ENCODE measurements around the gene FRMD4A. TPM values are rescaled to one million over a fixed set of nuclear protein-coding genes. Genes with fewer than 3 reads are reported as not detected.

The FRMD4A gene
- polyA plus RNA-seq, 1 of the 3 experiments (the other 2 are of a cell fraction): 37.7 TPM

DNA sequence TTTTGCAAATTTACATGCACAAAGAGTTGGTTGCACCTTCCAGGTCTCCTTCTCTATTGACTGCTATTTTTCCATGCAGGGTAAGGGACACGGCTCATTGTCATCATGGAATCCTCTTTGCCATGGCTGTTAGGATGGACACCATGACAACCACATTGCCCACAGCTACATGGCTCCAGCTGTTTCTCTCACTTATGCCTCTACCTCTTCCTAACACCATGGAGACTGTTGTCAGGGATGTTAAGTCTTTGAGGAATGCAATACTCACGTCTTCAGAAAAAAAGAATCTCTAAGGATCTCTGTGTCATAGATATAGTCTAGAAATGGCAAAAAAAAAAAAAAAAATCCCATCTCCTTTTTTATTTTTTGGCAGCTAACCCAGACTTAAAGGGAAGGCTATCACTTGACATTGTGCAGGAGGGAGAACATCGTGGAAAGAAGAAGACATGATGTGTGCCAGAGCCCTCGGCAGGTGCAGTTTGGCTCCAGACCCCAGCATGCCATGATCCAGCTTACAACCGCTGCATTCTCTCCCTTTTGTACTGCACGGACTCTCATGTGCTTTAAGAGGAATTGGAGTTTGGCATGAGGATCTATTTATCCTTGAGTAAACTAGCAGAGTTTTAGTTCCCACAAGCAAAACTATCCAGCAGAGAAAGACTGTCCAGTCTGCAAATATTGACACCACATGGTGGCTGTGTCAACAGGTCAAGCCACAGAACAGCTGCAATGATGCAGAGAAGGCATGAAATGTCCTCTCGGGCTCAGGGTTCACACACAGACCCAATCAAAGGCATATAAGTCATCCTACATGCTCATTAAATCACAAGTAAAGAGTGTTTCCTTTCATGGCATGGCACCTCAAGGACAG lies 70.8 kb downstream of the FRMD4A start (continued):
- TF ChIP-seq TEAD4 (IDR thresholded peaks at IDR 0.05; ENCODE audit: borderline replicate concordance, insufficient read depth): no peak
- no peak for TF ChIP-seq FOXJ3 (CRISPR knock-in tag; IDR thresholded peaks at IDR 0.05)

GRCh38 chr10:14254368-14254767 lies 76.4 kb downstream of the FRMD4A start:
- no peaks in the 10 kb centered on the region for H3K9me3 ChIP-seq
- TF ChIP-seq TAF1 (IDR thresholded peaks at IDR 0.05; ENCODE audit: borderline replicate concordance, low read depth, low read length) (no peak), SIN3A (IDR thresholded peaks at IDR 0.05; ENCODE audit: borderline replicate concordance, low read depth, low read length) (no peak), YY1 (IDR thresholded peaks at IDR 0.05; ENCODE audit: low read depth) (no peak)
- H3K4me1 ChIP-seq (ENCODE audit: control insufficient read depth in 1 of 2, insufficient read depth in 2 of 2, low read depth in 1 of 2, low read length in 1 of 2): no peaks in the 10 kb centered on the region
- H3K4me2 ChIP-seq: no peak overlapping the region
- no peak overlapping the region for H3K27ac ChIP-seq (ENCODE audit: low read depth in 2 of 2, low read length in 1 of 2)
- H3F3A ChIP-seq (replicated peaks; ENCODE audit: insufficient read depth): no peaks in the 10 kb centered on the region
- ChIA-PET CTCF (no interaction called here), POLR2A (no interaction called here)
- no peaks in the 10 kb centered on the region for H3K79me2 ChIP-seq (ENCODE audit: insufficient read depth)
- H3K9me2 ChIP-seq: no peaks in the 10 kb centered on the region
- WGBS (ENCODE audit: low lambda C conversion rate): 33% methylated on average over 2 of the region's 2 CpGs
- no peaks in the 10 kb centered on the region for H4K20me1 ChIP-seq (ENCODE audit: insufficient read depth)
- no peak for DNase-seq
- no peaks in the 10 kb centered on the region for H3K36me3 ChIP-seq (replicated peaks in 1 of 2; ENCODE audit: control insufficient read depth in 1 of 2, insufficient read depth in 2 of 2, low read length in 1 of 2)
- no peak overlapping the region for H2AFZ ChIP-seq (ENCODE audit: low read depth)
- H3K27me3 ChIP-seq (ENCODE audit: insufficient read depth): no peaks in the 10 kb centered on the region
- no peak overlapping the region for H3K4me3 ChIP-seq (ENCODE audit: low read depth in 2 of 2, low read length in 1 of 2)
- H3K9ac ChIP-seq: no peak overlapping the region

DNA sequence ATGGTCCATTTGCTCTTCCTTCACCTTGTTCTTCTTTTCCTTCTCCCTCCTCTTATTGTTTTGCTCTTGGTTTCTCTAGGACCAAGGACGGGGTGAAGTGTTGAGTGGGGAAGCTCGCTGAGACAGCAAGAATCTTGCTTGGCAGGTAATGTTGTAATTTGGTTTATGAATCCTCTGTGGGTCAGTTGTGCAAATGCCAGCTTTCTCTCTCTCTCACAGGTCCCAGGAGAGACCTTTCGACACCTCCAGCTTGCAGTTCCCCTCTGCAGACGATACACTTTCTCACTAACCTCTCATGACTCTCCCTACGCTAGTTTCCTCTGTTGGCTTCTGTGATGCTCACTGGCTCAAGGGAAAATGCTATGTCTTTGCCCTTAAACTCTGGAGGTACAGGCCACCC lies 77.0 kb downstream of the FRMD4A start:
- Histone ChIP-seq H3K9me2 (no peaks in the 10 kb centered on the region), H3K4me1 (ENCODE audit: control insufficient read depth in 1 of 2, insufficient read depth in 2 of 2, low read depth in 1 of 2, low read length in 1 of 2) (no peaks in the 10 kb centered on the region), H3K4me2 (no peak overlapping the region), H3K27me3 (ENCODE audit: insufficient read depth) (no peaks in the 10 kb centered on the region), H3K9me3 (no peaks in the 10 kb centered on the region), H4K20me1 (ENCODE audit: insufficient read depth) (no peaks in the 10 kb centered on the region), H3K4me3 (ENCODE audit: low read depth in 2 of 2, low read length in 1 of 2) (no peak overlapping the region), H3K27ac (ENCODE audit: low read depth in 2 of 2, low read length in 1 of 2) (no peak overlapping the region), H3F3A (replicated peaks; ENCODE audit: insufficient read depth) (no peaks in the 10 kb centered on the region), H3K79me2 (ENCODE audit: insufficient read depth) (no peaks in the 10 kb centered on the region), H3K36me3 (replicated peaks in 1 of 2; ENCODE audit: control insufficient read depth in 1 of 2, insufficient read depth in 2 of 2, low read length in 1 of 2) (no peaks in the 10 kb centered on the region), H2AFZ (ENCODE audit: low read depth) (no peak overlapping the region), H3K9ac (no peak overlapping the region)
- ChIA-PET POLR2A (no interaction called here), CTCF (no interaction called here)
- WGBS (ENCODE audit: low lambda C conversion rate): 30% methylated on average over 5 of the region's 5 CpGs
- DNase-seq: no peak
- no peak for TF ChIP-seq FOXM1 (IDR thresholded peaks at IDR 0.05; ENCODE audit: low read depth)
- TF ChIP-seq, protein P1, sequence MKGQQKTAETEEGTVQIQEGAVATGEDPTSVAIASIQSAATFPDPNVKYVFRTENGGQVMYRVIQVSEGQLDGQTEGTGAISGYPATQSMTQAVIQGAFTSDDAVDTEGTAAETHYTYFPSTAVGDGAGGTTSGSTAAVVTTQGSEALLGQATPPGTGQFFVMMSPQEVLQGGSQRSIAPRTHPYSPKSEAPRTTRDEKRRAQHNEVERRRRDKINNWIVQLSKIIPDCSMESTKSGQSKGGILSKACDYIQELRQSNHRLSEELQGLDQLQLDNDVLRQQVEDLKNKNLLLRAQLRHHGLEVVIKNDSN (IDR thresholded peaks at IDR 0.05; ENCODE audit: borderline replicate concordance, low read depth): no peak
- TF ChIP-seq RCOR1 (IDR thresholded peaks at IDR 0.05; ENCODE audit: low read length): no peak
- no peak for TF ChIP-seq TAF1 (IDR thresholded peaks at IDR 0.05; ENCODE audit: borderline replicate concordance, low read depth, low read length)
- TF ChIP-seq RAD21 (IDR thresholded peaks at IDR 0.05; ENCODE audit: low read length): no peak
- no peak for TF ChIP-seq TEAD4 (IDR thresholded peaks at IDR 0.05; ENCODE audit: borderline replicate concordance, insufficient read depth)
- no peak for TF ChIP-seq CHD2 (IDR thresholded peaks at IDR 0.05; ENCODE audit: low read length, partially characterized antibody)
- TF ChIP-seq FOSL2 (IDR thresholded peaks at IDR 0.05; ENCODE audit: borderline replicate concordance, low read depth): no peak
- TF ChIP-seq ELF1 (IDR thresholded peaks at IDR 0.05): no peak
- TF ChIP-seq TCF12 (IDR thresholded peaks at IDR 0.05): no peak
- TF ChIP-seq RXRA (IDR thresholded peaks at IDR 0.05; ENCODE audit: borderline replicate concordance, low read depth): no peak
- no peak for TF ChIP-seq JUND (IDR thresholded peaks at IDR 0.05)
- TF ChIP-seq EZH2phosphoT487 (IDR thresholded peaks at IDR 0.05; ENCODE audit: borderline replicate concordance, low read depth): no peak
- TF ChIP-seq USF2 (IDR thresholded peaks at IDR 0.05; ENCODE audit: borderline replicate concordance, low read depth, low read length): no peak
- TF ChIP-seq SMC3 (IDR thresholded peaks at IDR 0.05; ENCODE audit: low read depth, low read length): no peak
- TF ChIP-seq EP300 (IDR thresholded peaks at IDR 0.05; ENCODE audit: borderline replicate concordance in 1 of 2, low read depth in 1 of 2, low read length in 1 of 2): no peak
- TF ChIP-seq CTCF (IDR thresholded peaks at IDR 0.05): no peak
- TF ChIP-seq ZBTB33 (IDR thresholded peaks at IDR 0.05; ENCODE audit: borderline replicate concordance, low read depth): no peak
